Left cardiac atrium (tissue), 4 donors: ENCODE measurements around the gene MN1. TPM values are rescaled to one million over a fixed set of nuclear protein-coding genes. Genes with fewer than 3 reads are reported as not detected.

Source experiments
- ATAC-seq, 2 donors: fragments of 200-7000 bp; cut with Tn5 transposase; one replicate each; pipeline ENCODE4 v1.9.1; 2020; ENCODE audit warnings: mild to moderate bottlenecking in 2 of 2, moderate library complexity in 2 of 2
- DNase-seq: peaks from one replicate; pipeline ENCODE4 v3.0.0-alpha.2; 2020
- intact Hi-C, 2 donors: fragments of 100-400 bp; cut with DNase I; formaldehyde crosslinking; loops; one replicate each; pipeline versions ENCODE4 v1.14.1 to v1.15.1; 2022 to 2023
- long read RNA-seq: library from polyadenylated mRNA; unstranded; transcript quantifications from one replicate; pipeline ENCODE4 v2.0.0, GENCODE V29; 2021
- total RNA-seq, 2 donors: library from RNA; stranded (reverse); fragmentation: NEBNext Ultra II Directional; extraction: Animal tissue kit (Norgen Biotek cat#: 25700); gene quantifications; one replicate each; pipeline ENCODE4 v1.2.1, GENCODE V29; 2021
- donor health status: DM: no; HTN: yes; CAD: no.
- donor health status: DM: no; HTN: yes; CAD: no; lungs with severe emphysema.
- donor health status: DM: yes; HTN: yes; CAD: no.
- donor health status: Dilated cardiomyopathy.

MN1 gene
- 10 to 100 TPM; 12.8 to 13.1 TPM for total RNA-seq
- long read RNA-seq, full-length matches to known transcripts = 2 of 14 reads
- long read RNA-seq, partial matches to known transcripts = 0 of 14 reads
- long read RNA-seq, other reads (novel, unspliced or antisense) = 12 of 14 reads

DNA sequence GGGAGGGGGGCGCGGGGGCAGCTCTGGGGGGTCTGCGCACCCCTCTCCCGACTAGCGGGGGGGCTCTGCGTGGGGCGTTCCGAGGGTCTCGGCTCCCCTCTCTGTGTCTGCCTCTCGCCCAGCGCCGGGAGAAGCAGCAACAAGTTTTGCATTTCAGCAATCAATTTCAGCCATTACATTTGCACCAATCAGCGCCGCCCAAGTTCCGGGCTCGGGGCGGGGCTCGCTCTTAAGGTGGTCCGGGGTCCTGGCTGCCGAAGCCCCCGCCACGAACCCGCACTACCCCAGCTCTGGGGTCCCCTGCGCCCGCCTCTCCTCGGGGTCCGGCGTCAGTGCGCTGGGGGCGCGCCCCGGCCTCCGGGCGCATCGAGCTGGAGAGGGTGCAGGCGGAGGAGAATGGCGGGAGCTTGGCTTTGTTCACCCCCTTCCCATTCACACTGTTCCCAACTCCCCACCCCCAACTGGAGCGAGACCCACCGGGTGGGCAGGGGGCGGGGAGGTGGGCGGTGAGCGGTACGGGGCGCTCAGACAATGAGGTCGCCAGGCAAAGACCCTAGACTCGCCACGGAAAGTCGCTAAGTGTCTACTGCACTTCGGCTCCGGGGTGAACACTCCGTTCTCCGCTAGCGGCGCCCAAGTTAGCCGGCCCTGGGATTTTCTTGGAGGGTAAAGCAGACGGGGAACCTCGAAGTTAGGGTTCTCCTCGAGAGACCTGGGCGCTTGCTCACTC, at the start of gene MN1:
Gene MN1 (minus strand): TSS at position 141 of the 730 bp plus-strand sequence. CDS start 1,213 bp downstream, outside the sequence.
- intact Hi-C loops = loop anchor here (5.0 to 10.0 kb wide), 6 partner anchors 164 to 1117 kb away; no protein-coding TSS in a partner anchor
- peak; percentile 41 to 57 for ATAC-seq

GRCh38 chr22:27850000-27850521, 48.5 kb upstream of the MN1 start:
- intact Hi-C loops = no loop called here
- ATAC-seq = peak; percentile 9 to 60
- no peak for DNase-seq

More for the DNA sequence above, at the start of gene MN1:
- peak; percentile 77 for DNase-seq

DNA sequence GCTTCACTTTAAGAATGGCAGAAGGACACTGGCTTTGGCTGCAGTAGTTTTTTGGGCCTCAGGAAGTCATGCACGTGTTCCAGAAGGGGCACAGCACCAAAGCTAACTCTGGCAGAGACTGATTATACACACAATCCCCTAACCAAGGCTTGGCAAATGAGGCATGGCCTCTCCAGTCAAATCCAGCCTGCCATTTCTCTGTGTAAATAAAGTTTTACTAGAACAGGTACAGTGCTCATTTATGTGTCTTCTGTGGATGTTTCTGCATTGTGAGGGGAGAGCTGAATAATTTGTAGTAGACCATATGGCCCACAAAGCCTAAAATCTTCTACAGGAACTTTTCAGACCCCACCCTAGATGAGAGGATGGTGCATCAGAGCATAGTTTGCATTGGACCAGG, 46.4 kb upstream of the MN1 start:
- DNase-seq (no peak), ATAC-seq (no peak)
- intact Hi-C loops = no loop called here

DNA sequence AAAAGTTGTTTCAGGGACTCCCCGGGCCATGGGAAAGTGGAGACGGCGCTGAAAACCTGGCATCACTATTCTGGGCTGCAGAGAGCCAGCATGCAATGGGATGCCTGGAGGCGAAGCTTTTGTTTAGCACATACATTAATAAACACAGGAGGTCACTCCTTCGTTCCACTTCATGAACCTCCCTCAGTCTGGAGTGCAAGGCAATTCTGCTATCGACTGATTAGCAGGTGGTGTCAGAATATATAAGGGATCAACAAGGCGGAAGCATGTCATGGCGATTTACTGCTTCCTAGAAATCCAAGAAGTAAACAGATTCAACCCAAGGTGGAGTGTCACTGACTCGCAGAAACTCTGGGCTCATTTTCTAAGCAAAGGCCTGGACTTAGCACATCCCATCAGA, 45.4 kb upstream of the MN1 start:
- ATAC-seq (no peak), DNase-seq (no peak)
- intact Hi-C loops = no loop called here

DNA sequence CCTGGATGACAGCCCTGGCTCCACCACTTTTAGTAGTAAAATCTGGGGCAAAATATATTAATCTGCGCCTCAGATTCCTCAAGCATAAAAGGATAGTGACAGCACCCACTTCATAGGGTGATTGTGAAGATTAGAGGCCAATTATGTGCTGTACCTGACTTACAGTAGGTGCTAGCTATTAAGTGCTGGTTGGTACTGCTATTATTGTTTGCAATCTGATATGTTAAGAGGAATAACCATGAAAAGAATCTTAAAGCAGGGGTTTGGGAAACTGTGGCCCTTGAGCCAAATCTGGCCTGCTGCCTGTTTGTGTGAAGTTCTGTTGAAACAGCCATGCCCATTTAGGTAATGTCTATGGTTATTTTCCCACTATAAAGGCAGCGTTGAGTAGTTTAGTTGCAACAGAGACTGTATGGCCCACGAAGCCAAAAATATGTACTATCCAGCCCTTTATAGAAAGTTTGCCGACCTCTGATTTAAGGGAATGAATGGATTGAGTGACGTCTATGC, 44.7 kb upstream of the MN1 start:
- ATAC-seq = no peak
- no peak for DNase-seq
- intact Hi-C loops = no loop called here

DNA sequence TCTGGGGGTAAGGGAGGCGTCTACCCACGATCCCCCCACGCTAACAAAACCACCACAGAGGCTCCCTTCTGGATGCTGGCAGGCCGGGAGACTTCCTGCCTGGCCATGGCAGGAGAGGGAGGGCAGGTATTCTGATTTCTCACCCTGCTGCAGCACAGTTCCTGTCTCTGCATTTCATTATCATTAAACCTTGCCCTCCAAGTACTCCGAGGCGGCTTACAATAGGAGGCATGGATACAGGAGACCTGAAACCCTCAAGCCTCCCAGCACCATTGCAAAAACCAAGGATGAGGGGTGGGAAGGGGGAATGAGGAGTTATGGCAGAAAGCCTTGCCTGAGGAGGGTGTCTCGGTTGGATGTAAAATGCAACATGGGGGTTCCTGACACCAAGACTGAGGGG, 44.1 kb upstream of the MN1 start:
- ATAC-seq (no peak), DNase-seq (no peak)
- intact Hi-C loops = no loop called here

- ATAC-seq (peak in 1 of 2 donors; percentile 13), DNase-seq (no peak)
- intact Hi-C loops = no loop called here
Measured at GRCh38 chr22:27844656-27845591, 43.4 kb upstream of the MN1 start.

DNA sequence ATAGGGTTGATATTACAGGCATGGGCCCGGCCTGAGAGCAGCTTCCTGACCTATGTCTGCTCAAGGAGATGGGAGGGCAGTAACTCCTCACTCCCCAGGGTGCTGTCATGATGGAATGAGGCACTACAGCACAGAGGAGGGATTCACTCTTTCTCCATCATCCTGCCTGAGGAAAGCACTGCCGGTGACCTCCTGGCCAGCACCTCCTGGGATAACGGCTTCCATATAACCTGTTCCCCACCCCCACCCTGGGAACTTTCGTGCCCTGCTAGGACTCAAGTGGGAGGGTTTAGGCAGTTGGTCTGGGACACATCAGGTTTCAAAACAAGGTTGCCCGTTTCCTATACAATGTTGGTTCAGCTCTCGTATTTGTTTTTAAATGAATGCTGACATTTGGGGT, 42.7 kb upstream of the MN1 start:
- no peak for DNase-seq
- intact Hi-C loops = no loop called here
- ATAC-seq = no peak

- intact Hi-C loops = no loop called here
- ATAC-seq (peak in 1 of 2 donors; percentile 13), DNase-seq (no peak)
Measured at GRCh38 chr22:27843441-27843840, 41.9 kb upstream of the MN1 start.

DNA sequence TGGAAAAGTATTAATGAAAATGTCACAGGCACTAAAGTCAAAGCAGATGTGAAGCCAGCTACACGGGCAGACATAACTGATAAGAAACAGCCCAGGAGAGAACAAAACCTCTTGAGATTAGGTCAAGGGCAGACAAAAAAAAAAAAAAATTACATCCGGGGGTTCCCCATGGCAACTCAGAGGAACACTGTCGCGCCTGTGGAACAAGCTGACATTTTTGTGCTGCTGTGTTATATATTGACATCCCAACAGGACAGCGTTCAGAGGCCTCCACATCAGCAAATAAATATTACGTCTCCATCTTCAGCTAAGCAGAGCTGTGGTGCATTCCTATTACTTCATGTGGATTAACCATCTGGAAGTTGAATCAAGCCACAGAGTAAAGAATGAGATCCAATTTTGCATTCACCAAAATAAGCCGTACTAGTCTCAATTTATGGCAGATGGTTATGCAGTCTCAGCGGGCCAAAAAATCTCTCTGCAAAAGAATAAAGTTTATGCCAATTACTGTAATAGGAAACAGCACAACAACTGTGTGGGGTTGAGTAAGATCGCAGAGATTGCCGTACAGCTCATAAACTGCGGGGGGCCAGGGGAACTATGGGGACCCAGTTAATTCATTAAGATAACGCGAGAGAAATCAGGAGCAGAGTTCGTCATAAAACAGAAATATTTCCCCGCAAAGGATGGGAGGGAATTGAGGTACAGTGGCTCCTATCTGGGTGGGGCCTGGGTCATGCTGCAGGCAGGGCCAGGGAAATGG, 41.3 kb upstream of the MN1 start:
- intact Hi-C loops = no loop called here
- no peak for DNase-seq
- peak; percentile 24 to 29 for ATAC-seq

DNA sequence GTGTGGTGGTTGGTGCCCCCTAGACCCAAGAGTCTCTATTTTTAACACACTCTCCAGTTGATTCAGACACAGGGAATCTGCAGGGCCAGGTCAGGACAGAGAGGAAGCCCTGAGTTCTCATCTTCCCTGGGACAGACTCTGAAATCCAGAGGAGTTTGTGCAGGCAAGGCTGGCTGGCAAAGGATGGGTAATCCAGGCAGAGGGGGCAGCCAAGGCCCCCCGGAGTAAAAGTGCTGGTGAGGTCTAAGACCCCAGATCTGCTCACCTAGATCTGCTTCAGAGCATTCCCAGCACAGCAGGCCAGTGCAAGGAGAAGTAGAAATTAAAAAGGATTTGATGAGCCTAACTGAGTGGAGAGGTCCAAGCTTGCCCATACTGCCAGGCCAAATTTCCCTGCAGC, 40.6 kb upstream of the MN1 start:
- ATAC-seq = peak in 1 of 2 donors; percentile 15
- DNase-seq = no peak
- intact Hi-C loops = no loop called here

GRCh38 chr22:27840436-27840835, 38.9 kb upstream of the MN1 start:
- no peak for DNase-seq
- no peak for ATAC-seq
- intact Hi-C loops = no loop called here

DNA sequence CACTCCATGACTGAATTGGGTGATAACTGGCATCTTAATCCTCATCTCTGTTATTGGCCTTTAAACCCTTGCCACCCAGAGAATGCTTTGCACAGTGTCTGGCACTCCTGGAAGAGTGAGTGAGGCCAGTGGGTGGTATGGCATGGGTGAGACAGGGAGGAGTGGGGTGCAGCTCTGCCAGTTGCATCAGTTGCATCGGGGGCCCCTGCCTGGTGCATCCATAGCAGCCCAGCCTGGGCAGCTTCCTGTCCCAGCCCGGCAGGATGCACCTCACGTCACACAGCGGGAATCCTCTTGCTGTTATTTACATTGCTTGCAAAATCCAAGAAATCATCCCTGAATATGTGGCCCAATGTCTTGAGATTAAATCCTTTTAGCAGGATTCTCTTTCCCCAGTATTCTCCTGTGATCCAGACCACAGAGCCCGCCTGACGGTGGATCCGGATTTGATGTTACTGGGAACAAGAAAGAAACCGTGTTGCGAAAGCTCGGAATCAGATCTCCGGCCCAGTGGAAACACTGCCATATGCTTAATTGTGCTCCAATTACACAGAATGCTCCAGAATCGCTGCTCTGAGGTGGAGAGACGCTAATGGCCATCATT, 37.6 kb upstream of the MN1 start:
- ATAC-seq = no peak
- DNase-seq = no peak
- intact Hi-C loops = no loop called here

DNA sequence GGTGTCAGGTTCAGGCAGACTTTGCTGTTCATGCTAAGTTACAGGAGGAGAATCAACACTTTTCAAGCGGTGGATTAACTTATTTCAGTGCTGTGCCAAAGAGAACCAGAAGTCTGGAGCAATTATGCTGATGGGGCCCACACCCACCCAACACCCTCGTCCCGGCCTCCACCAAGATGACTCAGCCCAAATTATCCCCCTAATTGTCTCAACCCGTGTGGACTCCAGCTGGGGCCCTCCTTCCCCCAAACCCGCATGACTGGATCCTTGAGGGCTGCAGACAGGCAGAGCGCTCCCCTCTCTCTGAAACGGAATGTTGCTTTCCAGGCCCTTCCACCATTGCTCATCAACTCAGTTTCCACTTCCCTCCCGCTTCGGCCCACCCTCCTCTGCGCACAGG, 34.6 kb upstream of the MN1 start:
- DNase-seq (no peak), ATAC-seq (no peak)
- intact Hi-C loops = no loop called here

DNA sequence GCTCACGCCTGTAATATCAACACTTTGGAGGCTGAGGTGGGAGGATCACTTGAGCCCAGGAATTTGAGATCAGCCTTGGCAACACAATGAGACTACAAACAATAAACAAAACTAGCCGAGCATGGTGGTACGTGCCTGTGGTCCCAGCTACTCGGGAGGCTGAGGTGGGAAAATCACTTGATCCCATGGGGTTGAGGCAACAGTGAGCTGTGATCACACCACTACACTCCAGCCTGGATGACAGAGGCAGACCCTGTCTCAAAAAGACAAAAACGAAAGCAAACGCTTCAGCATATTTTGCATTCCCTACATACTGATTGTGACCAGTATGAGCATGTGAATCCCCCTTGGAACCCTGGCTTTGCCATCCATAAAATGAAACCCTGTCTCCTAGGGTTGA, 33.9 kb upstream of the MN1 start:
- intact Hi-C loops = no loop called here
- no peak for DNase-seq
- no peak for ATAC-seq

- intact Hi-C loops = no loop called here
Measured at GRCh38 chr22:27834364-27835185, 33.0 kb upstream of the MN1 start.

DNA sequence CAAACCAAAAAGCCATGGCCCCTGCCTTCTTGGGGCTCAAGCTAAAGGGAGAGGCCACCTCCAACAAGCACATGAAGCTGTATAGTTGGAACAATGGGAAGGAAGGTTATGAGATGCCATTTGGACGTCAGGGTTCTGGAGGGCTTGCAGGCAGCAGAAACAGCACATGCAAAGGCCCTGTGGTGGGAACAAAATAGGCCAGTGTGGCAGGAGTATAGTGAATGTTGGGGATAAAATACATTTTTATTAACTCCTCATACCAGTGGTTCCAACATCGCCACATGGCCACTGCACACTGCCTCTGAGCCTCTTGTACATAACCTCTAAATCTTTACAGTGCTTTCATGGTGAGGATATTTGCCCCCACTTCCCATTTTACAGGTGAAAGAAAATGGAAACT, 32.2 kb upstream of the MN1 start:
- no peak for DNase-seq
- no peak for ATAC-seq
- intact Hi-C loops = no loop called here

More at GRCh38 chr22:27834364-27835185, 33.0 kb upstream of the MN1 start:
- ATAC-seq (no peak), DNase-seq (no peak)

- intact Hi-C loops = no loop called here
- no peak for ATAC-seq
- DNase-seq = no peak
Measured at GRCh38 chr22:27832606-27833005, 31.1 kb upstream of the MN1 start.
